Measurements from ENCODE around the gene BDH1.

BDH1 gene

GRCh38 chr3:197508924-197509775 lies 46.6 kb downstream of the BDH1 start:
- Histone ChIP-seq H3K4me3 (ENCODE audit: low read length in 2 of 2) (peak overlapping the region; percentile 77), H3K9me3 (ENCODE audit: control insufficient read depth in 2 of 2, low read length in 2 of 2) (no peaks in the 10 kb centered on the region), H3K4me1 (ENCODE audit: control insufficient read depth, insufficient read depth, low read length) (peaks cover 10% of the 10 kb centered on the region), H3K27me3 (ENCODE audit: control insufficient read depth in 1 of 2, insufficient read depth in 2 of 2, low read length in 2 of 2) (no peaks in the 10 kb centered on the region), H3K9ac (ENCODE audit: low read length in 2 of 2) (peak overlapping the region; percentile 71 to 79), H3K36me3 (ENCODE audit: control insufficient read depth in 2 of 2, insufficient read depth in 2 of 2, low read length in 2 of 2) (peaks cover 0 to 6% of the 10 kb centered on the region in 2 donors), H3K27ac (ENCODE audit: low read length) (peak overlapping the region; percentile 41)

GRCh38 chr3:197508461-197508860 lies 47.3 kb downstream of the BDH1 start:
- Histone ChIP-seq H3K9ac (ENCODE audit: low read length in 2 of 2) (no peak overlapping the region), H3K27ac (ENCODE audit: low read length) (no peak overlapping the region), H3K9me3 (ENCODE audit: control insufficient read depth in 2 of 2, low read length in 2 of 2) (no peaks in the 10 kb centered on the region), H3K27me3 (ENCODE audit: control insufficient read depth in 1 of 2, insufficient read depth in 2 of 2, low read length in 2 of 2) (no peaks in the 10 kb centered on the region), H3K4me1 (ENCODE audit: control insufficient read depth, insufficient read depth, low read length) (peaks cover 10% of the 10 kb centered on the region), H3K36me3 (ENCODE audit: control insufficient read depth in 2 of 2, insufficient read depth in 2 of 2, low read length in 2 of 2) (peaks cover 0 to 5% of the 10 kb centered on the region in 2 donors), H3K4me3 (ENCODE audit: low read length in 2 of 2) (no peak overlapping the region)

DNA sequence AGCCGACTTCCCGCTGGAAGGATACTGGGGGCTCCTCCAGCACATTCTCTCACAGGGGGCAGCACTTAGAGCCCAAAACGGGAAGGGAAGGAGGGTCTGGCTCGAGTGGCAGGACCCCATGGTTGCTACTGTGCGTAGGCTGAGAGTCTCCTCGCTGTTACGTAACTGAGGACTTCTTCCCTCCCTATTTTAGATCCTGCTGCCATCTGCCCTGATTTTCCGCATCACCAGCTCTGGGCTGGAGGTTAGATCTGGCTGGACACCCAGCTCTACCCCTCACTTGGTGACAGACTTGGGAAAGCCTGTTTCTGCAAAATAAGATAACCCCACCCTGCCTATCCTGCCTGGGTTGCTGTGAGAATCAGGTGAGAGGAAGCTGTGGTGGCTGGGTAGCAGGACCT lies 47.7 kb downstream of the BDH1 start:
- Histone ChIP-seq H3K27me3 (ENCODE audit: control insufficient read depth in 1 of 2, insufficient read depth in 2 of 2, low read length in 2 of 2) (no peaks in the 10 kb centered on the region), H3K4me3 (ENCODE audit: low read length in 2 of 2) (no peak overlapping the region), H3K4me1 (ENCODE audit: control insufficient read depth, insufficient read depth, low read length) (peaks cover 10% of the 10 kb centered on the region), H3K36me3 (ENCODE audit: control insufficient read depth in 2 of 2, insufficient read depth in 2 of 2, low read length in 2 of 2) (peaks cover 0 to 5% of the 10 kb centered on the region in 2 donors), H3K27ac (ENCODE audit: low read length) (no peak overlapping the region), H3K9me3 (ENCODE audit: control insufficient read depth in 2 of 2, low read length in 2 of 2) (no peaks in the 10 kb centered on the region), H3K9ac (ENCODE audit: low read length in 2 of 2) (no peak overlapping the region)

DNA sequence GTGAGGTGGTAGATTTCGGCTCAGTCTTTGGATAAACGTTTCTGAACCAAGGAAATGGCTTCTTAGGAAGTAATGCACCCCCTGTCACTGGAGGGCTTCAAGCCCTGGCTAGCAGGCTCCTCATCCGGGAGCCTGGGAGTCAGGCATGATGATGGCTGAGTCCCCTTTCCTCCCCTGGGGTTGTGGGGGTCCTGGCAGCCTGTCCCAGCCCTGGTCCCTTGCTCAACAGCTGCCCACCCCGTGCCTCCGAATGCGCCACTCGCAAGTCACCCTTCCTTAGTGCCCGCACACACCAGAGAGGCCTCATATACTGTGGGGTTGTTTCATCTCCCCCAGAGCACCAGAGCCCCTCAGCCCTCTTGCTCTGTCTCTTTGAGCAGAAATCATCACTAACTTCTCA lies 48.2 kb downstream of the BDH1 start:
- H3K36me3 ChIP-seq (ENCODE audit: control insufficient read depth in 2 of 2, insufficient read depth in 2 of 2, low read length in 2 of 2), result peaks cover 0 to 5% of the 10 kb centered on the region in 2 donors
- no peak overlapping the region for H3K9ac ChIP-seq (ENCODE audit: low read length in 2 of 2)
- no peak overlapping the region for H3K4me3 ChIP-seq (ENCODE audit: low read length in 2 of 2)
- no peaks in the 10 kb centered on the region for H3K9me3 ChIP-seq (ENCODE audit: control insufficient read depth in 2 of 2, low read length in 2 of 2)
- H3K27ac ChIP-seq (ENCODE audit: low read length), result no peak overlapping the region
- no peaks in the 10 kb centered on the region for H3K27me3 ChIP-seq (ENCODE audit: control insufficient read depth in 1 of 2, insufficient read depth in 2 of 2, low read length in 2 of 2)
- peaks cover 10% of the 10 kb centered on the region for H3K4me1 ChIP-seq (ENCODE audit: control insufficient read depth, insufficient read depth, low read length)

DNA sequence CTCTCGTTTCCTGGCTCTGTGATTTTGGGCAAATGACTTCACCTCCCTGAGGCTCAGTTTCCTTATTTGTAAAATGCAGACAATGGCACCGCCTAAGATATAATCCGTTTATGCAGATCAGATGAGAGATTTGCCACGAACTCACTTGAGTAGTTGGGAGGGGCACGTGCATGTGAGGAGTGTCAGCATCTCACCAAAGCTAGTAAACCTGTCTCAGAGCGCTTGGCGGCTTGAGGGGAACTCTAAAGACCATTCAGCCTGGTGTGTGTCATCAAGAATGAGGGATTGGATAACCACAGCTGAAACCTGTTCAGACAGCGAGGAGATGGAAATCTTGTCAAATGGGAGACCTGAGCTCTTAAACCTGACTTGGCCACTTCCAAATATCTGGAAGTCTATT lies 48.7 kb downstream of the BDH1 start:
- Histone ChIP-seq H3K36me3 (ENCODE audit: control insufficient read depth in 2 of 2, insufficient read depth in 2 of 2, low read length in 2 of 2) (peaks cover 0 to 2% of the 10 kb centered on the region in 2 donors), H3K27ac (ENCODE audit: low read length) (no peak overlapping the region), H3K4me1 (ENCODE audit: control insufficient read depth, insufficient read depth, low read length) (peaks cover 10% of the 10 kb centered on the region), H3K27me3 (ENCODE audit: control insufficient read depth in 1 of 2, insufficient read depth in 2 of 2, low read length in 2 of 2) (no peaks in the 10 kb centered on the region), H3K9ac (ENCODE audit: low read length in 2 of 2) (no peak overlapping the region), H3K9me3 (ENCODE audit: control insufficient read depth in 2 of 2, low read length in 2 of 2) (no peaks in the 10 kb centered on the region), H3K4me3 (ENCODE audit: low read length in 2 of 2) (no peak overlapping the region)

GRCh38 chr3:197505796-197506548 lies 49.8 kb downstream of the BDH1 start:
- Histone ChIP-seq H3K27ac (ENCODE audit: low read length) (no peak overlapping the region), H3K9me3 (ENCODE audit: control insufficient read depth in 2 of 2, low read length in 2 of 2) (no peaks in the 10 kb centered on the region), H3K27me3 (ENCODE audit: control insufficient read depth in 1 of 2, insufficient read depth in 2 of 2, low read length in 2 of 2) (no peaks in the 10 kb centered on the region), H3K36me3 (ENCODE audit: control insufficient read depth in 2 of 2, insufficient read depth in 2 of 2, low read length in 2 of 2) (no peaks in the 10 kb centered on the region), H3K4me1 (ENCODE audit: control insufficient read depth, insufficient read depth, low read length) (peaks cover 10% of the 10 kb centered on the region), H3K9ac (ENCODE audit: low read length in 2 of 2) (no peak overlapping the region), H3K4me3 (ENCODE audit: low read length in 2 of 2) (no peak overlapping the region)

- no peak overlapping the region for H3K9ac ChIP-seq (ENCODE audit: low read length in 2 of 2)
- H3K27ac ChIP-seq (ENCODE audit: low read length), result no peak overlapping the region
- no peaks in the 10 kb centered on the region for H3K27me3 ChIP-seq (ENCODE audit: control insufficient read depth in 1 of 2, insufficient read depth in 2 of 2, low read length in 2 of 2)
- H3K9me3 ChIP-seq (ENCODE audit: control insufficient read depth in 2 of 2, low read length in 2 of 2), result no peaks in the 10 kb centered on the region
- H3K4me1 ChIP-seq (ENCODE audit: control insufficient read depth, insufficient read depth, low read length), result peaks cover 4% of the 10 kb centered on the region
- H3K36me3 ChIP-seq (ENCODE audit: control insufficient read depth in 2 of 2, insufficient read depth in 2 of 2, low read length in 2 of 2), result no peaks in the 10 kb centered on the region
- H3K4me3 ChIP-seq (ENCODE audit: low read length in 2 of 2), result no peak overlapping the region
Observed at GRCh38 chr3:197504641-197505121, 51.1 kb downstream of the BDH1 start.

DNA sequence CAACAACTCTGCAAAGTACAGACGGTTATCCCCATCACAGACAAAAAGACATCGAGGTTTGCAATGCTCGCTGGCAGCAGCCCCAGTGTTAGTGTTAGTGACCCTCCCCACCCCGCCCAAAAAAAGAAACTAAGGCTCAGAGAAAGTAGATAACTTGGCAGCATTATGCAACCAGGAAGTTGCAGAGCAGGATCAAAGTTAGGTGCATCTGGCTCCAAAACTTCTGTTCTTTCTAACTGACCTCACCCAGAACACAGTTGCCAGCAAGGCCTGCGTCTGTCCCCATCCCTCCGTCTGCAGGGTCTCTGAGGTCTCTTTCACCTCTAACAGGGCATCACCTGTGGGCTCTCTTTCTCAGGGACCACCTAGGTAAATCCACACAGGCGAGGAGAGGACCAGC lies 51.5 kb downstream of the BDH1 start:
- Histone ChIP-seq H3K4me1 (ENCODE audit: control insufficient read depth, insufficient read depth, low read length) (no peaks in the 10 kb centered on the region), H3K9ac (ENCODE audit: low read length in 2 of 2) (no peak overlapping the region), H3K27me3 (ENCODE audit: control insufficient read depth in 1 of 2, insufficient read depth in 2 of 2, low read length in 2 of 2) (no peaks in the 10 kb centered on the region), H3K4me3 (ENCODE audit: low read length in 2 of 2) (no peak overlapping the region), H3K9me3 (ENCODE audit: control insufficient read depth in 2 of 2, low read length in 2 of 2) (no peaks in the 10 kb centered on the region), H3K36me3 (ENCODE audit: control insufficient read depth in 2 of 2, insufficient read depth in 2 of 2, low read length in 2 of 2) (no peaks in the 10 kb centered on the region), H3K27ac (ENCODE audit: low read length) (no peak overlapping the region)

DNA sequence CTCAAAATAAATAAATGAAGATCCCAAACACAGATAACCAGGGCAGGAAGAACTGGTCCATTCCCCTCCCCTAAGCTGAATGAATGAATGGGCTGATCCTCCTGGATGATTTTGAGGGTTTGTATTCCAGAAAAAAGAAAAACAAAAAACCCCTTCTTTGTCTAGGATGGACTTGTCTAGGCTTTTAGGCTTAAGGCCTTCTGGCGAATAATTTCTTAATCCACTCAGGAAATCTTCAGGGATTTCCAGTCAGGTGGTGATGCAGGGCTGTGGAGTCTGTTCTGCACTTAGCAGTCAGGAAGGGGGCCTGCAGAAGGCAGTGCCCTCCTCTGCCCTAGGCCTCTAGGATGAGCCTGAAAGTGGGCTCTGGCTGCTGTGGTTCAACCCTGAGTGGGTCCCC lies 52.1 kb downstream of the BDH1 start:
- Histone ChIP-seq H3K9me3 (ENCODE audit: control insufficient read depth in 2 of 2, low read length in 2 of 2) (no peaks in the 10 kb centered on the region), H3K27ac (ENCODE audit: low read length) (no peak overlapping the region), H3K4me1 (ENCODE audit: control insufficient read depth, insufficient read depth, low read length) (no peaks in the 10 kb centered on the region), H3K27me3 (ENCODE audit: control insufficient read depth in 1 of 2, insufficient read depth in 2 of 2, low read length in 2 of 2) (no peaks in the 10 kb centered on the region), H3K9ac (ENCODE audit: low read length in 2 of 2) (no peak overlapping the region), H3K4me3 (ENCODE audit: low read length in 2 of 2) (no peak overlapping the region), H3K36me3 (ENCODE audit: control insufficient read depth in 2 of 2, insufficient read depth in 2 of 2, low read length in 2 of 2) (no peaks in the 10 kb centered on the region)

DNA sequence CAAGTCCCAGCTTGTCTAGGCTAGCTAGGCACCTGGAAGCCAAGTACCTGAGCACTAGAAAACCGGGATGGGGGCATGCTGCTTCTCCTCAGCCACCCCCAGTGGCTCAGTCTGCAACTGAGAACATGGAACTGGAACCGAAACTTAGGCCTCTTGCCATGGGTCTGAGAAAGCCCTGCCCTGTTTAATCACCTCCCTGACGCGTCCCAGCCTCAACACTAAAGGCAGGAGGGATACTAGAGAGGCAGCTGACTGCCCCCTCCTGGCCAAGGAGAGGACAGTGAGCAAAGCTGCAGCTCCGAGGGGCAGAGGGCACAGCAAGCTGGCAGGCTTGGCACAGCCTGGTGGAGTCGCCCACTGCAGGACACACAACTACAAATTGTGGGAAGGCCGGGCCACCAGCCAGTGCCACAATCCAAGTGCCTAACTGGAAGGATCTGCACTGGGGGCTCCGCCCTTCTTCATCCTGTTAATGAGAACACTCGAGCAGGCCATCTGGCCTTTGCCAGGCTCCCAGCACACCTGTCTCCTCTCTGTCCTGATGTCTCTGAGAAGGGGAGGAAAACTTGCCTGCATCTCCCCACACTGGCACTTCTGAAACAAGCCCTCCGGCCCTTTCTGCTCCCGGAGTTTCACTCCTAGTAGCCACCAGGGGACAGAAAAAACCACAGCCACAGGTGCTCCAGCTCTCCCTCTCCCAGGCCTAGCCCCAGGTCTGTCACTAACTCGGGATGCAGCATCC lies 53.7 kb downstream of the BDH1 start:
- peaks cover 0 to 2% of the 10 kb centered on the region in 2 donors for H3K27me3 ChIP-seq (ENCODE audit: control insufficient read depth in 1 of 2, insufficient read depth in 2 of 2, low read length in 2 of 2)
- no peaks in the 10 kb centered on the region for H3K36me3 ChIP-seq (ENCODE audit: control insufficient read depth in 2 of 2, insufficient read depth in 2 of 2, low read length in 2 of 2)
- no peaks in the 10 kb centered on the region for H3K4me1 ChIP-seq (ENCODE audit: control insufficient read depth, insufficient read depth, low read length)
- no peak overlapping the region for H3K27ac ChIP-seq (ENCODE audit: low read length)
- no peaks in the 10 kb centered on the region for H3K9me3 ChIP-seq (ENCODE audit: control insufficient read depth in 2 of 2, low read length in 2 of 2)
- H3K9ac ChIP-seq (ENCODE audit: low read length in 2 of 2), result no peak overlapping the region
- no peak overlapping the region for H3K4me3 ChIP-seq (ENCODE audit: low read length in 2 of 2)

Data from stomach smooth muscle (tissue), 2 donors.